Activated CD4-positive, alpha-beta memory T cell treated with anti-CD3 and anti-CD28 coated beads, Interleukin-2, amount 10 ng/mL, durations not matched to agents 7 days and 5 days (primary cell): Measurements from ENCODE around the gene OR10H5. TPM values are rescaled to one million over a fixed set of nuclear protein-coding genes. Genes with fewer than 3 reads are reported as not detected.
A peak's percentile ranks its signal among the peaks of the same experiment; 100 is the strongest.
"Not testable (repeated sequence)": the region's sequence is repeated elsewhere in the genome, so short reads cannot be mapped to it uniquely, and the experiment has no call there.

Source experiments
- CTCF ChIA-PET: fragments of 350-600 bp; sonication (Branson Sonifier 250); formaldehyde crosslinking; loops from one replicate; lab custom pipeline; 2021; ENCODE audit warnings: antibody characterized with exemption, inconsistent platforms; lab: Charles Lee
- POLR2A ChIA-PET: fragments of 350-600 bp; sonication (Branson Sonifier 250); formaldehyde crosslinking; loops from one replicate; lab custom pipeline; 2021; ENCODE audit warnings: antibody characterized with exemption; lab: Charles Lee
- DNase-seq: peaks from one replicate; pipeline ENCODE4 v3.0.0-alpha.2; 2020
- H3K27ac Mint-ChIP-seq: one replicate; pipeline ENCODE4 v1.8.0; 2021; ENCODE audit warnings: mild to moderate bottlenecking, mixed read lengths
- H3K27me3 Mint-ChIP-seq: one replicate; pipeline ENCODE4 v1.8.0; 2021; ENCODE audit warnings: mixed read lengths
- H3K36me3 Mint-ChIP-seq: one replicate; pipeline ENCODE4 v1.8.0; 2021; ENCODE audit warnings: low read depth, mixed read lengths
- H3K4me1 Mint-ChIP-seq: one replicate; pipeline ENCODE4 v1.8.0; 2021; ENCODE audit warnings: mixed read lengths
- H3K4me3 Mint-ChIP-seq: one replicate; pipeline ENCODE4 v1.8.0; 2021; ENCODE audit warnings: mild to moderate bottlenecking, mixed read lengths
- H3K9me3 Mint-ChIP-seq: one replicate; pipeline ENCODE4 v1.8.0; 2021; ENCODE audit warnings: mixed read lengths
- total RNA-seq, 2 experiments: library from RNA; stranded (reverse); gene quantifications; one replicate each; pipeline ENCODE4 v1.2.3, GENCODE V29; 2021

The OR10H5 gene
- total RNA-seq, 2 experiments from 2014 or later = not detected

- Mint-ChIP-seq H3K27me3 (peaks cover 4% of the 10 kb centered on the region), H3K27ac (no peak overlapping the region), H3K36me3 (no peaks in the 10 kb centered on the region), H3K9me3 (no peaks in the 10 kb centered on the region), H3K4me1 (peaks cover 1% of the 10 kb centered on the region), H3K4me3 (no peak overlapping the region)
- POLR2A ChIA-PET = interaction anchor here (1.1 kb wide), 1 partner anchor 11 kb away, joined by 4 read pairs; no protein-coding TSS in a partner anchor
- no peak for DNase-seq
- CTCF ChIA-PET = no interaction called here
Measured at GRCh38 chr19:15825753-15826152, 38.3 kb downstream of the OR10H5 start.

- no peaks in the 10 kb centered on the region for H3K9me3 Mint-ChIP-seq
- H3K27ac Mint-ChIP-seq = no peak overlapping the region
- no peak for DNase-seq
- H3K36me3 Mint-ChIP-seq = no peaks in the 10 kb centered on the region
- ChIA-PET CTCF (no interaction called here), POLR2A (no interaction called here)
- H3K4me1 Mint-ChIP-seq = peaks cover 1% of the 10 kb centered on the region
- no peak overlapping the region for H3K4me3 Mint-ChIP-seq
- peaks cover 4% of the 10 kb centered on the region for H3K27me3 Mint-ChIP-seq
Measured at GRCh38 chr19:15828121-15828610, 40.7 kb downstream of the OR10H5 start.

GRCh38 chr19:15828611-15829305, 41.3 kb downstream of the OR10H5 start:
- CTCF ChIA-PET, POLR2A ChIA-PET, H3K4me1 Mint-ChIP-seq, H3K27ac Mint-ChIP-seq, H3K36me3 Mint-ChIP-seq, H3K4me3 Mint-ChIP-seq, H3K9me3 Mint-ChIP-seq, DNase-seq, H3K27me3 Mint-ChIP-seq: not testable (repeated sequence)

GRCh38 chr19:15829306-15829698, 41.8 kb downstream of the OR10H5 start:
- Mint-ChIP-seq H3K9me3 (no peaks in the 10 kb centered on the region), H3K36me3 (no peaks in the 10 kb centered on the region), H3K4me1 (no peaks in the 10 kb centered on the region), H3K27me3 (peaks cover 4% of the 10 kb centered on the region), H3K27ac (no peak overlapping the region), H3K4me3 (no peak overlapping the region)
- ChIA-PET POLR2A (no interaction called here), CTCF (no interaction called here)
- DNase-seq = no peak

GRCh38 chr19:15829786-15830185, 42.3 kb downstream of the OR10H5 start:
- POLR2A ChIA-PET = no interaction called here
- no peaks in the 10 kb centered on the region for H3K36me3 Mint-ChIP-seq
- DNase-seq = no peak
- H3K27me3 Mint-ChIP-seq = peaks cover 4% of the 10 kb centered on the region
- CTCF ChIA-PET = no interaction called here
- no peak overlapping the region for H3K27ac Mint-ChIP-seq
- no peaks in the 10 kb centered on the region for H3K4me1 Mint-ChIP-seq
- no peaks in the 10 kb centered on the region for H3K9me3 Mint-ChIP-seq
- no peak overlapping the region for H3K4me3 Mint-ChIP-seq

GRCh38 chr19:15831626-15832025, 44.2 kb downstream of the OR10H5 start:
- Mint-ChIP-seq H3K36me3 (no peaks in the 10 kb centered on the region), H3K4me1 (peaks cover 13% of the 10 kb centered on the region), H3K4me3 (no peak overlapping the region), H3K27ac (no peak overlapping the region), H3K9me3 (no peaks in the 10 kb centered on the region), H3K27me3 (peaks cover 4% of the 10 kb centered on the region)
- CTCF ChIA-PET = no interaction called here
- no peak for DNase-seq
- POLR2A ChIA-PET = no interaction called here

- H3K27ac Mint-ChIP-seq, H3K4me3 Mint-ChIP-seq, H3K27me3 Mint-ChIP-seq, CTCF ChIA-PET, DNase-seq, H3K36me3 Mint-ChIP-seq, H3K9me3 Mint-ChIP-seq: not testable (repeated sequence)
- peaks cover 23% of the 10 kb centered on the region for H3K4me1 Mint-ChIP-seq
- POLR2A ChIA-PET = interaction anchor here (2.0 kb wide), 1 partner anchor 242 kb away, joined by 4 read pairs; the partner anchor contains the start of gene TPM4
Measured at GRCh38 chr19:15834232-15834631, 46.8 kb downstream of the OR10H5 start.

- ChIA-PET POLR2A (interaction anchor here (1.2 to 2.6 kb wide), 14 partner anchors 9 to 417 kb away, joined by 3 to 9 read pairs (median 4); partner anchors contain the start of genes AKAP8L, FAM32A and TPM4), CTCF (interaction anchor here (0.9 kb wide), 1 partner anchor 8 kb away, joined by 4 read pairs; no protein-coding TSS in a partner anchor)
- Mint-ChIP-seq H3K4me3 (peak overlapping the region; percentile 86), H3K4me1 (peaks cover 26% of the 10 kb centered on the region), H3K27ac (peak overlapping the region; percentile 99)
- peak; percentile 64 for DNase-seq
- H3K27me3 Mint-ChIP-seq, H3K36me3 Mint-ChIP-seq, H3K9me3 Mint-ChIP-seq: not testable (repeated sequence)
Measured at GRCh38 chr19:15835565-15836329, 48.3 kb downstream of the OR10H5 start.

GRCh38 chr19:15836330-15837220, 49.1 kb downstream of the OR10H5 start:
- POLR2A ChIA-PET = interaction anchor here (0.8 to 2.6 kb wide), 22 partner anchors 9 to 712 kb away, joined by 3 to 9 read pairs (median 4); partner anchors contain the start of genes AKAP8L, BRD4, FAM32A and HSH2D
- Mint-ChIP-seq H3K9me3 (no peaks in the 10 kb centered on the region), H3K27me3 (no peaks in the 10 kb centered on the region), H3K4me1 (peaks cover 26% of the 10 kb centered on the region), H3K27ac (peak overlapping the region; percentile 99), H3K36me3 (no peaks in the 10 kb centered on the region), H3K4me3 (peak overlapping the region; percentile 86)
- DNase-seq = peak; percentile 96
- CTCF ChIA-PET = interaction anchor here (1.2 kb wide), 1 partner anchor 274 kb away, joined by 3 read pairs; no protein-coding TSS in a partner anchor

GRCh38 chr19:15837221-15837731, 49.8 kb downstream of the OR10H5 start:
- POLR2A ChIA-PET = interaction anchor here (0.8 to 2.6 kb wide), 21 partner anchors 9 to 712 kb away, joined by 3 to 9 read pairs (median 4); partner anchors contain the start of genes AKAP8L, BRD4, FAM32A and HSH2D
- no peak for DNase-seq

GRCh38 chr19:15838351-15838750, 50.9 kb downstream of the OR10H5 start:
- ChIA-PET POLR2A (interaction anchor here (0.6 to 2.4 kb wide), 3 partner anchors 238 to 500 kb away, joined by 3 to 9 read pairs (median 3); partner anchors contain the start of genes AP1M1 and TPM4), CTCF (interaction anchor here (1.2 kb wide), 1 partner anchor 203 kb away, joined by 3 read pairs; no protein-coding TSS in a partner anchor)
- Mint-ChIP-seq H3K9me3 (no peaks in the 10 kb centered on the region), H3K36me3 (no peaks in the 10 kb centered on the region), H3K27me3 (no peaks in the 10 kb centered on the region), H3K27ac (no peak overlapping the region), H3K4me1 (peaks cover 35% of the 10 kb centered on the region), H3K4me3 (no peak overlapping the region)
- no peak for DNase-seq

More at GRCh38 chr19:15837221-15837731, 49.8 kb downstream of the OR10H5 start:
- CTCF ChIA-PET = interaction anchor here (1.2 kb wide), 2 partner anchors 204 to 274 kb away, joined by 3 read pairs; no protein-coding TSS in a partner anchor
- H3K27me3 Mint-ChIP-seq = no peaks in the 10 kb centered on the region
- no peaks in the 10 kb centered on the region for H3K36me3 Mint-ChIP-seq
- no peaks in the 10 kb centered on the region for H3K9me3 Mint-ChIP-seq
- peak overlapping the region; percentile 99 for H3K27ac Mint-ChIP-seq
- H3K4me3 Mint-ChIP-seq = peak overlapping the region; percentile 86
- H3K4me1 Mint-ChIP-seq = peaks cover 29% of the 10 kb centered on the region

- POLR2A ChIA-PET, H3K9me3 Mint-ChIP-seq, DNase-seq, H3K4me3 Mint-ChIP-seq, H3K27ac Mint-ChIP-seq, H3K36me3 Mint-ChIP-seq, H3K27me3 Mint-ChIP-seq, CTCF ChIA-PET: not testable (repeated sequence)
- peaks cover 47% of the 10 kb centered on the region for H3K4me1 Mint-ChIP-seq
Measured at GRCh38 chr19:15839888-15840287, 52.4 kb downstream of the OR10H5 start.
